Chondrocyte (in vitro differentiated cells): ENCODE data around the gene ATXN7. TPM values are rescaled to one million over a fixed set of nuclear protein-coding genes. Genes with fewer than 3 reads are reported as not detected.

Experiments used
- DNase-seq: peaks from one replicate; pipeline ENCODE4 v3.0.0; 2021; ENCODE audit warnings: mixed read lengths, low spot score
- H3K27ac Mint-ChIP-seq: one replicate; pipeline ENCODE4 v1.8.0; 2021; ENCODE audit warnings: mild to moderate bottlenecking, moderate library complexity, mixed read lengths; ENCODE audit not compliant: unreplicated experiment
- H3K27me3 Mint-ChIP-seq: 2 replicates; pipeline ENCODE4 v1.8.0; 2021; ENCODE audit warnings: low read depth, mixed read lengths
- H3K36me3 Mint-ChIP-seq: 2 replicates; pipeline ENCODE4 v1.8.0; 2021; ENCODE audit warnings: low read depth, mixed read lengths
- H3K4me1 Mint-ChIP-seq: 2 replicates; pipeline ENCODE4 v1.8.0; 2021; ENCODE audit warnings: low read depth, mild to moderate bottlenecking, mixed read lengths
- H3K4me3 Mint-ChIP-seq: one replicate; pipeline ENCODE4 v1.8.0; 2021; ENCODE audit warnings: mild to moderate bottlenecking, moderate library complexity, mixed read lengths; ENCODE audit not compliant: unreplicated experiment
- H3K9me3 Mint-ChIP-seq: 2 replicates; pipeline ENCODE4 v1.8.0; 2021; ENCODE audit warnings: low read depth, mixed read lengths
- CTCF ChIP-seq: fragments of 200-600 bp; sonication (generic); IDR thresholded peaks from 2 replicates; pipeline ENCODE4 v1.5.0; 2021; ENCODE audit warnings: antibody characterized with exemption, mild to moderate bottlenecking, moderate library complexity
- total RNA-seq: library from RNA; stranded (reverse); gene quantifications from 3 replicates; pipeline ENCODE4 v1.2.1, GENCODE V29; 2021

The ATXN7 gene
- total RNA-seq, 1 donor from 2014 or later: 19.1 TPM

DNA sequence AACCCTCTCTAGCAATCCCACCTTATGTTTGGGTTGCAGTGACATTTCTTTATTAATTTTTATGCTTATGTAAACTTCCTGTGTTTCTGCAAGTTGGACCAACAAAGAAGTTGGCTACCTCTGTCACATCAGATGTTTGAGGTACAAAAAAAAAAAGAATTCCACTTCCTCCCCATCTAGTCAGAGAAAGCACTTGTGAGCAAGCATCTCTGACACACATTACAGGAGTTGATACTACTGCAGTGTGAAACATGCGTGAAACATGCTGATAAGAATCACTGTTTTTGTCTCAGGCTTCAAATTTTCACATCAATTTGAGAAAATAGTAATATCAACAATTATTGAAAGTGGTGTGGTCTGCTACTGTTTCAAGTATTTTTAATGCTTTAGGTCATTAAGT, 47.2 kb downstream of the ATXN7 start:
- H3K27me3 Mint-ChIP-seq: no peaks in the 10 kb centered on the region
- peaks cover 2% of the 10 kb centered on the region for H3K36me3 Mint-ChIP-seq
- no peaks in the 10 kb centered on the region for H3K9me3 Mint-ChIP-seq
- TF ChIP-seq CTCF: no peak
- peaks cover 28% of the 10 kb centered on the region for H3K4me1 Mint-ChIP-seq
- H3K4me3 Mint-ChIP-seq: peak overlapping the region; percentile 87
- no peak for DNase-seq
- H3K27ac Mint-ChIP-seq: peak overlapping the region; percentile 53

- no peak for DNase-seq
- peaks cover 28% of the 10 kb centered on the region for H3K4me1 Mint-ChIP-seq
- no peak for TF ChIP-seq CTCF
- H3K9me3 Mint-ChIP-seq: no peaks in the 10 kb centered on the region
- H3K27me3 Mint-ChIP-seq: no peaks in the 10 kb centered on the region
- H3K4me3 Mint-ChIP-seq: peak overlapping the region; percentile 87
- peak overlapping the region; percentile 87 for H3K27ac Mint-ChIP-seq
- H3K36me3 Mint-ChIP-seq: peaks cover 4% of the 10 kb centered on the region
Observed at GRCh38 chr3:63911509-63911872, 47.8 kb downstream of the ATXN7 start.

DNA sequence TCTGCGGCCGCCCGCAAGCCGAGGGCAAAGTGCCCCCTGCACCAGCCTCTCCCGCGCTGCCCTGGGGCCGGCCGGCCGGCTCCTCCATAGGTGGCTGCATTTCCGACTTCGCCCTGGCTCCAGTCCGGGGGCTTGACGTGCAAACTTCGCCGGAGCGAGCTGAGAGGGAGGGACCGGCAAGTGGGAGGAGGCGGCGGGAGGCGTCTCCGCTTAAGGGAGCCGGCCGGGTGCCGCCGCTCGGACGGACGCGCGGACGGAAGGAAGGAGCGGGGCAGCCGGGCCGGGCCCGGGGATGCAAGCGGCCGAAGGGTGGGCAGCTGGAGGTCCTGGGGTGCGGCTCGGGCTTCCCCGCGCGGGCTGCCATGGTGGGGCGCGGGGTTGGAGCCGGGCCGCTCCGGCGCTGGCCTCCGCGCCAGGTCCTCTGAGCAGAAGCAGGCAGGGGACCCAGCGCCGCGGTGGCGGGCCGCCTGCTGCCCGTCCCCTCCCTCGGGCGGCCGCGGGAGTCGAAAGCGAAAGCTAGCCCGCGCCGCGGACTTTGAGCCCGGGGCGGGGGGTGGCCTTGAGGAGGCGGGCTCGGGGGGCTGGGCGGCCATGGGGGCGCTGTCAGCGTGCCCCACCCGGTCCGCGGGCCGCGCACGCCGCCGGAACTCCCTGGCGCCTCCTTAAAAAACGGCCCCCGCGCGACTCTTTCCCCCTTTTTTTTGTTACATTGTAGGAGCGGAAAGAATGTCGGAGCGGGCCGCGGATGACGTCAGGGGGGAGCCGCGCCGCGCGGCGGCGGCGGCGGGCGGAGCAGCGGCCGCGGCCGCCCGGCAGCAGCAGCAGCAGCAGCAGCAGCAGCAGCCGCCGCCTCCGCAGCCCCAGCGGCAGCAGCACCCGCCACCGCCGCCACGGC, 48.5 kb downstream of the ATXN7 start, which contains the start of gene SCAANT1:
SCAANT1 (minus strand) TSS at position 511 of the 895 bp plus-strand sequence.
- H3K4me1 Mint-ChIP-seq: peaks cover 28% of the 10 kb centered on the region
- peak within 1 kb of the TSS; percentile 97 for H3K27ac Mint-ChIP-seq
- H3K9me3 Mint-ChIP-seq: no peaks in the 10 kb centered on the region
- peak; percentile 24 for TF ChIP-seq CTCF
- H3K36me3 Mint-ChIP-seq: peaks cover 7% of the 10 kb centered on the region
- no peaks in the 10 kb centered on the region for H3K27me3 Mint-ChIP-seq
- DNase-seq: peak; percentile 96
- H3K4me3 Mint-ChIP-seq: peak within 1 kb of the TSS; percentile 89

DNA sequence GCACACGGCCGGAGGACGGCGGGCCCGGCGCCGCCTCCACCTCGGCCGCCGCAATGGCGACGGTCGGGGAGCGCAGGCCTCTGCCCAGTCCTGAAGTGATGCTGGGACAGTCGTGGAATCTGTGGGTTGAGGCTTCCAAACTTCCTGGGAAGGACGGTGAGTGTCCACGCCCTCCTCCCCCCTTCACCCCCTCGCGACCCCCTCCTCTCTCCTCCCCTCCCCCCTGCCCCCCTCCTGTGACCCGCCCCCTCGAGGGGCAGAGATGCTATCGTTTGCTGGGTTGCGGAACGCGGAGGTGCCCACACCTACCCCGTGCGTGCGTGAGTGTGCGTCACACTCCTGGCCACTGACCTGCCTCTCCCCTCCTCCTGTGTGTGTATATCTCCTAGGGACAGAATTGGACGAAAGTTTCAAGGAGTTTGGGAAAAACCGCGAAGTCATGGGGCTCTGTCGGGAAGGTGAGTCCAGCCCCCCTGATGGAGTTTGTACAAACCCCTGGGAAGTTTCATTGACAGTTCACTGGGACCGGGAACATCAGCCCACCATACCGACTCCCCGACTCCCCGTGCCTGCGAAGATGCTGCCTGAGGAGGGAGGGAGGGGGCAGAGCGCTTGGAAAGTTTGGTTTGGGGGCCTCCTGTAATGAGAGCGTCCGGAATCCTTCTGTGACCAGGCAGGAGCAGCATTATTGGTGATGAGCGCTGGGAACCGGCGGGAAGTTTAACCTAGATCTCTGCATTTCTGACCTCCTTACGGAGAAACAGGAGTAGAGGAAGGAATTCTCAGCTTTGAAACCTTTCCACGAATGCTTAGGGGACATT, 49.3 kb downstream of the ATXN7 start:
- Mint-ChIP-seq H3K4me1 (peaks cover 28% of the 10 kb centered on the region), H3K4me3 (peak overlapping the region; percentile 89), H3K36me3 (peaks cover 13% of the 10 kb centered on the region), H3K27me3 (no peaks in the 10 kb centered on the region), H3K9me3 (no peaks in the 10 kb centered on the region), H3K27ac (peak overlapping the region; percentile 97)
- TF ChIP-seq CTCF: no peak
- DNase-seq: no peak

- no peak overlapping the region for H3K4me3 Mint-ChIP-seq
Observed at GRCh38 chr3:63914312-63914711, 50.6 kb downstream of the ATXN7 start.

More at GRCh38 chr3:63914312-63914711, 50.6 kb downstream of the ATXN7 start:
- no peaks in the 10 kb centered on the region for H3K27me3 Mint-ChIP-seq
- H3K4me1 Mint-ChIP-seq: peaks cover 36% of the 10 kb centered on the region
- peak overlapping the region; percentile 72 for H3K27ac Mint-ChIP-seq
- no peak for DNase-seq
- H3K36me3 Mint-ChIP-seq: peaks cover 20% of the 10 kb centered on the region
- peak; percentile 36 for TF ChIP-seq CTCF
- no peaks in the 10 kb centered on the region for H3K9me3 Mint-ChIP-seq
